ENCODE data around the gene CTBP2.

CTBP2 gene

DNA sequence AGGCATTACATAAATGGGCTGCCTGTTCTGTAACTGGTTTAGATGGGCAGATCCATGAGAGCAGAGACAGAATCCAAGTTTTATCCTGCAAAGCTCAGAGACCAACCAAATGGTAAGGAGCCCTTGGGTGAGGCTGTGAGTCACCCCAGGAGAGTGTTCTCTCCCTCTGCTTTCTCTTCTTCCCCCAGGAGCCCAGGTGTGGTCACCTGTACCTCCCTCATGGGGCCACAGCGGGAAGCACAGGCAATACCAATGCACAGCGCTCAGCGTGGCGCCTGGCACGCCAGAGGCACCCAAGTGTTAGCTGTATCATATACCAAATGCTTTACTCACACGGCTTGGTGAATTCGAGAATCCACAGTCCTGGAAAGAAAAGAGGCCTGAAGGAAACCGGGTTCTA is 39.4 kb downstream of the CTBP2 start:
- H3K27me3 ChIP-seq (ENCODE audit: control insufficient read depth, low read length) = no peaks in the 10 kb centered on the region
- H3K79me2 ChIP-seq (ENCODE audit: control insufficient read depth, low read length) = peaks cover 29% of the 10 kb centered on the region
- H3K36me3 ChIP-seq (ENCODE audit: control insufficient read depth, low read length) = no peaks in the 10 kb centered on the region
- no peaks in the 10 kb centered on the region for H3K9me3 ChIP-seq (ENCODE audit: control insufficient read depth, insufficient read depth, low read length)
- no peak for TF ChIP-seq EZH2phosphoT487 (IDR thresholded peaks at IDR 0.05; ENCODE audit: borderline replicate concordance, low read length)
- TF ChIP-seq, protein P1, sequence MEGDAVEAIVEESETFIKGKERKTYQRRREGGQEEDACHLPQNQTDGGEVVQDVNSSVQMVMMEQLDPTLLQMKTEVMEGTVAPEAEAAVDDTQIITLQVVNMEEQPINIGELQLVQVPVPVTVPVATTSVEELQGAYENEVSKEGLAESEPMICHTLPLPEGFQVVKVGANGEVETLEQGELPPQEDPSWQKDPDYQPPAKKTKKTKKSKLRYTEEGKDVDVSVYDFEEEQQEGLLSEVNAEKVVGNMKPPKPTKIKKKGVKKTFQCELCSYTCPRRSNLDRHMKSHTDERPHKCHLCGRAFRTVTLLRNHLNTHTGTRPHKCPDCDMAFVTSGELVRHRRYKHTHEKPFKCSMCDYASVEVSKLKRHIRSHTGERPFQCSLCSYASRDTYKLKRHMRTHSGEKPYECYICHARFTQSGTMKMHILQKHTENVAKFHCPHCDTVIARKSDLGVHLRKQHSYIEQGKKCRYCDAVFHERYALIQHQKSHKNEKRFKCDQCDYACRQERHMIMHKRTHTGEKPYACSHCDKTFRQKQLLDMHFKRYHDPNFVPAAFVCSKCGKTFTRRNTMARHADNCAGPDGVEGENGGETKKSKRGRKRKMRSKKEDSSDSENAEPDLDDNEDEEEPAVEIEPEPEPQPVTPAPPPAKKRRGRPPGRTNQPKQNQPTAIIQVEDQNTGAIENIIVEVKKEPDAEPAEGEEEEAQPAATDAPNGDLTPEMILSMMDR (IDR thresholded peaks at IDR 0.05; ENCODE audit: low read depth, low read length, poor library complexity, severe bottlenecking) = no peak
- no peaks in the 10 kb centered on the region for H3F3A ChIP-seq (ENCODE audit: control insufficient read depth, insufficient read depth)
- H3K27ac ChIP-seq (ENCODE audit: low read depth, low read length) = no peak overlapping the region
- H3K4me3 ChIP-seq (ENCODE audit: low read length) = no peak overlapping the region
- peaks cover 1% of the 10 kb centered on the region; the same call in 1 of the 2 replicates for H4K20me1 ChIP-seq (ENCODE audit: control insufficient read depth, insufficient read depth, low read depth, low read length)
- no peaks in the 10 kb centered on the region for H3K9me2 ChIP-seq (replicated peaks; ENCODE audit: control insufficient read depth, low read length)
- H3K4me2 ChIP-seq (ENCODE audit: low read length) = no peak overlapping the region
- no peaks in the 10 kb centered on the region for H3K4me1 ChIP-seq (ENCODE audit: control insufficient read depth, low read length)

DNA sequence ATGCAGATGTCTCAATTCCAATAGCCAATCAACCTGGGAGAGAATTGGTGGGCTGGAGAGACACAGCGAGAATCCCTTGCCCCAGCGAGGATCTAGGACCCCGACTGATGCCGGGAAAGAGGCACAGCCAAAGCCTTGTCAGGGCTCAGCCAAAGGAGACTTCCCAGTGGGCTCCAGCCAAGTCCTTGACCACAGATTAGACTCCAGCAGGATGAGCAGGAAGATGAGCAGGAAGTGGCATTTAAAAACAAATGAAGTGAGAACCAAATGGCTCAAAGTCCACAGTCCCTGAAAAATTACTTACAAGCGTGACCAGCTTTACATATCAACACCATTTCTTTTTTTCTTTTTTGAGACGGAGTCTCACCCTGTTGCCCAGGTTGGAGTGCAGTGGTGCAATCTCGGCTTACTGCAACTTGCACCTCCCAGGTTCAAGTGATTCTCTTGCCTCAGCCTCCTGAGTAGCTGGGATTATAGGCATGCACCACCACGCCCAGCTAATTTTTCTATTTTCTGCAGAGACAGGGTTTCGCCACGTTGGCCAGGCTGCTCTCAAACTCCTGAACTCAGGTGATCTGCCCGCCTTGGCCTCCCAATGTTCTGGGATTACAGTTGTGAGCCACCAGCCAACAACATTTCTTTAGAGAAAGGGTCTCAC is 40.2 kb downstream of the CTBP2 start:
- Histone ChIP-seq H4K20me1 (ENCODE audit: control insufficient read depth, insufficient read depth, low read depth, low read length) (peaks cover 4% of the 10 kb centered on the region; the same call in 1 of the 2 replicates), H3F3A (ENCODE audit: control insufficient read depth, insufficient read depth) (no peaks in the 10 kb centered on the region), H3K79me2 (ENCODE audit: control insufficient read depth, low read length) (peaks cover 21% of the 10 kb centered on the region), H3K27ac (ENCODE audit: low read depth, low read length) (no peak overlapping the region), H3K27me3 (ENCODE audit: control insufficient read depth, low read length) (no peaks in the 10 kb centered on the region), H3K36me3 (ENCODE audit: control insufficient read depth, low read length) (no peaks in the 10 kb centered on the region), H3K4me2 (ENCODE audit: low read length) (no peak overlapping the region), H3K9me3 (ENCODE audit: control insufficient read depth, insufficient read depth, low read length) (no peaks in the 10 kb centered on the region), H3K4me3 (ENCODE audit: low read length) (no peak overlapping the region), H3K4me1 (ENCODE audit: control insufficient read depth, low read length) (no peaks in the 10 kb centered on the region), H3K9me2 (replicated peaks; ENCODE audit: control insufficient read depth, low read length) (no peaks in the 10 kb centered on the region)
- TF ChIP-seq, protein P1 (IDR thresholded peaks at IDR 0.05; ENCODE audit: low read depth, low read length, poor library complexity, severe bottlenecking) = no peak
- TF ChIP-seq EZH2phosphoT487 (IDR thresholded peaks at IDR 0.05; ENCODE audit: borderline replicate concordance, low read length) = no peak

DNA sequence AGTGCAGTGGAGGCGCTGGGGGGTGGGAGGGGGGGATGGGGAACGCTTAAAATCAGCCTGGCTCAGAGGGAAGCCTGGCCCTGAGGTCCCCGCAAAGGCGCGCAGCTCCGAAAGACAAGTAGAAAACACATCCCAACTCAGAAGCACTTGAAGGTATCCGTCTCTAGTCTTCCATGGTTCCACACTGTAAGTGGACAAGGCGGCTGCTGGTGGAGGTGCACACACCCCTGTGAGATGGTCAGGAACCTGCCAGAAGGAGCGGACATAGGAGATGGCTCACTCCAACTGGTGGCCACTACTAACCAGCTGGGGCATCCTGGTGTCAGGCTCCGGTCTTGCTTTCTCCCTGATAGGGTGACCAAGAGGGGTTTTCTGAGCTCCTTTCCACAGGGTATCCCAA is 41.7 kb downstream of the CTBP2 start:
- Histone ChIP-seq H3F3A (ENCODE audit: control insufficient read depth, insufficient read depth) (no peaks in the 10 kb centered on the region), H3K36me3 (ENCODE audit: control insufficient read depth, low read length) (no peaks in the 10 kb centered on the region), H3K4me3 (ENCODE audit: low read length) (no peak overlapping the region), H3K4me2 (ENCODE audit: low read length) (no peak overlapping the region), H3K4me1 (ENCODE audit: control insufficient read depth, low read length) (no peaks in the 10 kb centered on the region), H3K79me2 (ENCODE audit: control insufficient read depth, low read length) (peaks cover 13% of the 10 kb centered on the region), H3K9me3 (ENCODE audit: control insufficient read depth, insufficient read depth, low read length) (no peaks in the 10 kb centered on the region), H3K27ac (ENCODE audit: low read depth, low read length) (no peak overlapping the region), H3K27me3 (ENCODE audit: control insufficient read depth, low read length) (no peaks in the 10 kb centered on the region), H4K20me1 (ENCODE audit: control insufficient read depth, insufficient read depth, low read depth, low read length) (0 out of 2 replicates have a peak, but pooled peaks cover 4% of the 10 kb centered on the region), H3K9me2 (replicated peaks; ENCODE audit: control insufficient read depth, low read length) (no peaks in the 10 kb centered on the region)
- TF ChIP-seq EZH2phosphoT487 (IDR thresholded peaks at IDR 0.05; ENCODE audit: borderline replicate concordance, low read length) = no peak
- TF ChIP-seq, protein P1 (IDR thresholded peaks at IDR 0.05; ENCODE audit: low read depth, low read length, poor library complexity, severe bottlenecking) = no peak
